Left lung (tissue), 10 donors: ENCODE data around the gene GSTM2. TPM values are rescaled to one million over a fixed set of nuclear protein-coding genes. Genes with fewer than 3 reads are reported as not detected.

Experiments used
- ATAC-seq: fragments of 200-7000 bp; cut with Tn5 transposase; one replicate; pipeline ENCODE4 v1.9.1; 2020; ENCODE audit warnings: moderate library complexity
- DNase-seq, 4 donors: peaks; one replicate each; pipeline ENCODE4 v3.0.0-alpha.2; 2013 to 2020
- H3K27ac ChIP-seq, 2 donors: fragments of 200-600 bp; sonication (generic) in 1 of 2; one replicate each; pipeline versions ENCODE4 v1.5.0 to v1.8.0; 2020 to 2021
- H3K27me3 ChIP-seq, 2 donors: fragments of 200-600 bp; sonication (generic) in 1 of 2; one replicate each; pipeline versions ENCODE4 v1.5.0 to v1.8.0; 2020 to 2021
- H3K36me3 ChIP-seq, 2 donors: fragments of 200-600 bp; sonication (generic) in 1 of 2; one replicate each; pipeline versions ENCODE4 v1.5.0 to v1.8.0; 2020 to 2021
- H3K4me1 ChIP-seq, 2 donors: fragments of 200-600 bp; one replicate each; pipeline ENCODE4 v1.8.0; 2021
- H3K4me3 ChIP-seq, 2 donors: fragments of 200-600 bp; sonication (generic) in 1 of 2; one replicate each; pipeline versions ENCODE4 v1.5.0 to v1.8.0; 2020 to 2021; ENCODE audit warnings: mild to moderate bottlenecking in 1 of 2
- H3K9me3 ChIP-seq, 2 donors: fragments of 200-600 bp; sonication (generic) in 1 of 2; one replicate each; pipeline versions ENCODE4 v1.5.0 to v1.8.0; 2020 to 2021
- CTCF ChIP-seq, 2 donors: fragments of 200-600 bp; sonication (generic) in 1 of 2; IDR thresholded peaks; one replicate each; pipeline versions ENCODE4 v1.5.0 to v1.8.0; 2021; ENCODE audit warnings: antibody characterized with exemption in 2 of 2
- intact Hi-C, 2 donors: fragments of 100-400 bp; cut with DNase I; formaldehyde crosslinking; loops; one replicate each; pipeline versions ENCODE4 v1.11.2 to v1.14.2; 2022
- polyA plus RNA-seq, 6 donors: library from polyadenylated mRNA; unstranded; fragments of 120-200 nt; gene quantifications; one replicate each; pipeline ENCODE4 v1.2.1, GENCODE V29; 2013; ENCODE audit not compliant: insufficient read length in 6 of 6
- total RNA-seq, 2 donors: library from RNA; stranded (reverse); fragmentation: NEBNext Ultra II Directional; extraction: Animal tissue kit (Norgen Biotek cat#: 25700); gene quantifications; one replicate each; pipeline ENCODE4 v1.2.1, GENCODE V29; 2021
- donor health status: DM: no; HTN: yes; CAD: no.
- donor health status: DM: no; HTN: no; CAD: no.

The GSTM2 gene
- total and polyA plus RNA-seq, 8 donors, result 25.4 to 281 (median 225) TPM

- intact Hi-C loops, result no loop called here
- H3K36me3 ChIP-seq, result no peaks in the 10 kb centered on the region
- no peak for ATAC-seq
- H3K9me3 ChIP-seq, result no peaks in the 10 kb centered on the region
- H3K4me1 ChIP-seq, result no peaks in the 10 kb centered on the region
- no peak overlapping the region for H3K4me3 ChIP-seq
- TF ChIP-seq CTCF (IDR thresholded peaks at IDR 0.05), result no peak
- H3K27me3 ChIP-seq, result no peaks in the 10 kb centered on the region
- no peak overlapping the region for H3K27ac ChIP-seq
- DNase-seq, result no peak
Observed at GRCh38 chr1:109722908-109723691, 55.2 kb downstream of the GSTM2 start.

Other genes with a start within 250 kb of the GSTM2 start
- gene PSMA5, start 241.6 kb upstream of the GSTM2 start, total RNA-seq, result 10 to 100 TPM; 62.2 to 89.0 TPM
- 10 to 100 TPM; 74.2 to 94.7 (median 89.7) TPM for gene PSMA5, start 241.6 kb upstream of the GSTM2 start, polyA plus RNA-seq
- 1 to 10 TPM; 3.6 to 4.5 TPM for gene SYPL2, start 201.5 kb upstream of the GSTM2 start, total RNA-seq
- under 1 TPM; 0.14 to 0.37 (median 0.21) TPM for gene SYPL2, start 201.5 kb upstream of the GSTM2 start, polyA plus RNA-seq
- 1 to 10 TPM; 4.7 to 5.6 TPM for gene ATXN7L2, start 184.2 kb upstream of the GSTM2 start, total RNA-seq
- gene ATXN7L2, start 184.2 kb upstream of the GSTM2 start, polyA plus RNA-seq, result 10 to 100 TPM in 2 of 6 donors, 1 to 10 TPM in 4; 7.4 to 11.7 (median 8.2) TPM
- gene CYB561D1, start 174.0 kb upstream of the GSTM2 start, total RNA-seq, result 10 to 100 TPM; 11.3 to 14.9 TPM
- gene CYB561D1, start 174.0 kb upstream of the GSTM2 start, polyA plus RNA-seq, result 1 to 10 TPM; 6.0 to 10.0 (median 7.6) TPM
- gene AMIGO1, start 158.3 kb upstream of the GSTM2 start, total RNA-seq, result 1 to 10 TPM; 4.1 to 8.1 TPM
- 1 to 10 TPM; 3.1 to 4.6 (median 3.5) TPM for gene AMIGO1, start 158.3 kb upstream of the GSTM2 start, polyA plus RNA-seq
- not detected for gene GPR61, start 128.2 kb upstream of the GSTM2 start, total RNA-seq
- under 1 TPM; 0.43 to 0.93 (median 0.69) TPM for gene GPR61, start 128.2 kb upstream of the GSTM2 start, polyA plus RNA-seq
- gene GNAI3, start 119.4 kb upstream of the GSTM2 start, total RNA-seq, result 1 to 10 TPM; 6.4 to 9.9 TPM
- gene GNAI3, start 119.4 kb upstream of the GSTM2 start, polyA plus RNA-seq, result 10 to 100 TPM in 5 of 6 donors, 1 to 10 TPM in 1; 9.8 to 11.5 (median 11.1) TPM
- not detected for gene GNAT2, start 48.4 kb upstream of the GSTM2 start, total RNA-seq
- gene GNAT2, start 48.4 kb upstream of the GSTM2 start, polyA plus RNA-seq, result under 1 TPM in 1 of 6 donors, not detected in 5; 0.21 TPM
- 10 to 100 TPM; 49.5 to 86.9 TPM for gene AMPD2, start 48.2 kb upstream of the GSTM2 start, total RNA-seq
- gene AMPD2, start 48.2 kb upstream of the GSTM2 start, polyA plus RNA-seq, result 10 to 100 TPM; 38.7 to 62.1 (median 47.4) TPM
- gene GSTM4, start 12.0 kb upstream of the GSTM2 start, total RNA-seq, result 10 to 100 TPM; 20.2 to 22.2 TPM
- gene GSTM4, start 12.0 kb upstream of the GSTM2 start, polyA plus RNA-seq, result 10 to 100 TPM; 28.7 to 37.2 (median 29.8) TPM
- gene GSTM1, start 19.8 kb downstream of the GSTM2 start, total RNA-seq, result 10 to 100 TPM in 1 of 2 donors, not detected in 1; 24.9 TPM
- 100 to 1,000 TPM in 3 of 6 donors, 10 to 100 TPM in 1, 1 to 10 TPM in 2; 1.7 to 165 (median 99.6) TPM for gene GSTM1, start 19.8 kb downstream of the GSTM2 start, polyA plus RNA-seq
- gene GSTM5, start 44.2 kb downstream of the GSTM2 start, total RNA-seq, result 10 to 100 TPM in 1 of 2 donors, 1 to 10 TPM in 1; 8.4 to 11.6 TPM
- gene GSTM5, start 44.2 kb downstream of the GSTM2 start, polyA plus RNA-seq, result 10 to 100 TPM; 56.3 to 91.2 (median 65.1) TPM
- 10 to 100 TPM; 13.8 to 30.9 TPM for gene GSTM3, start 73.0 kb downstream of the GSTM2 start, total RNA-seq
- gene GSTM3, start 73.0 kb downstream of the GSTM2 start, polyA plus RNA-seq, result 100 to 1,000 TPM in 4 of 6 donors, 10 to 100 TPM in 2; 83.6 to 142 (median 114) TPM
- gene EPS8L3, start 95.9 kb downstream of the GSTM2 start, total RNA-seq, result not detected
- gene EPS8L3, start 95.9 kb downstream of the GSTM2 start, polyA plus RNA-seq, result under 1 TPM; 0.21 to 0.99 (median 0.52) TPM
- 10 to 100 TPM; 45.7 to 68.0 TPM for gene CSF1, start 242.8 kb downstream of the GSTM2 start, total RNA-seq
- 10 to 100 TPM in 2 of 6 donors, 1 to 10 TPM in 4; 6.9 to 12.8 (median 9.1) TPM for gene CSF1, start 242.8 kb downstream of the GSTM2 start, polyA plus RNA-seq